H9 (cell line): ENCODE measurements around the gene HYAL3. TPM values are rescaled to one million over a fixed set of nuclear protein-coding genes. Genes with fewer than 3 reads are reported as not detected.
A peak's percentile ranks its signal among the peaks of the same experiment; 100 is the strongest.

ENCODE experiments used
- DNase-seq: peaks from one replicate; pipeline ENCODE4 v3.0.0-alpha.2; 2017
- H2AFZ ChIP-seq: one replicate; pipeline ENCODE4 v1.6.1; 2013; ENCODE audit warnings: mild to moderate bottlenecking, low read length, control low read depth, moderate library complexity
- H2AK5ac ChIP-seq: 2 replicates; pipeline ENCODE4 v1.6.1; 2013; ENCODE audit warnings: low read length, control low read depth, mixed read lengths; ENCODE audit not compliant: insufficient read length
- H2BK120ac ChIP-seq: one replicate; pipeline ENCODE4 v1.6.1; 2013; ENCODE audit warnings: low read depth, mild to moderate bottlenecking, low read length, control low read depth, inconsistent platforms; ENCODE audit not compliant: poor library complexity, severe bottlenecking
- H2BK12ac ChIP-seq: 2 replicates; pipeline ENCODE4 v1.6.1; 2013; ENCODE audit warnings: low read length, control low read depth, mixed read lengths, low read depth; ENCODE audit not compliant: insufficient read length
- H2BK15ac ChIP-seq: 2 replicates; pipeline ENCODE4 v1.6.1; 2013; ENCODE audit warnings: low read depth, low read length, control low read depth
- H2BK20ac ChIP-seq: one replicate; pipeline ENCODE4 v1.6.1; 2013; ENCODE audit warnings: low read depth, mild to moderate bottlenecking, low read length, control low read depth, inconsistent platforms; ENCODE audit not compliant: poor library complexity, severe bottlenecking
- H2BK5ac ChIP-seq: 2 replicates; pipeline ENCODE4 v1.6.1; 2013; ENCODE audit warnings: low read length, control low read depth, mixed read lengths; ENCODE audit not compliant: insufficient read length
- H3K14ac ChIP-seq: 2 replicates; pipeline ENCODE4 v1.6.1; 2013; ENCODE audit warnings: low read length, control low read depth; ENCODE audit not compliant: insufficient read depth
- H3K18ac ChIP-seq: 2 replicates; pipeline ENCODE4 v1.6.1; 2013; ENCODE audit warnings: low read depth, mild to moderate bottlenecking, mixed read lengths, low read length, control low read depth; ENCODE audit not compliant: insufficient read length
- H3K23ac ChIP-seq: 2 replicates; pipeline ENCODE4 v1.6.1; 2013; ENCODE audit warnings: low read length, control low read depth, mixed read lengths, low read depth; ENCODE audit not compliant: insufficient read length
- H3K23me2 ChIP-seq: 2 replicates; pipeline ENCODE4 v1.6.1; 2013; ENCODE audit warnings: low read depth, mild to moderate bottlenecking, mixed read lengths, low read length, control low read depth; ENCODE audit not compliant: insufficient read length, poor library complexity, severe bottlenecking
- H3K27ac ChIP-seq: 2 replicates; pipeline ENCODE4 v1.5.1; 2013; ENCODE audit warnings: low read length, control low read depth, mixed read lengths, low read depth; ENCODE audit not compliant: insufficient read length
- H3K27me3 ChIP-seq: 2 replicates; pipeline ENCODE4 v1.6.1; 2013; ENCODE audit warnings: low read length, control low read depth, inconsistent platforms; ENCODE audit not compliant: insufficient read depth
- H3K4ac ChIP-seq: 2 replicates; pipeline ENCODE4 v1.6.1; 2013; ENCODE audit warnings: low read depth, mild to moderate bottlenecking, control low read depth, inconsistent platforms, low read length, moderate library complexity
- H3K4me1 ChIP-seq: 2 replicates; pipeline ENCODE4 v1.6.1; 2013; ENCODE audit warnings: low read length, control low read depth, inconsistent platforms; ENCODE audit not compliant: insufficient read depth
- H3K4me2 ChIP-seq: 2 replicates; pipeline ENCODE4 v1.6.1; 2013; ENCODE audit warnings: low read length, control low read depth, mixed read lengths; ENCODE audit not compliant: insufficient read length, insufficient read depth
- H3K56ac ChIP-seq: 2 replicates; pipeline ENCODE4 v1.6.1; 2013; ENCODE audit warnings: low read depth, mild to moderate bottlenecking, mixed read lengths, low read length, control low read depth; ENCODE audit not compliant: insufficient read length
- H3K79me1 ChIP-seq: 2 replicates; pipeline ENCODE4 v1.6.1; 2013; ENCODE audit warnings: low read depth, mild to moderate bottlenecking, moderate library complexity, low read length, control low read depth, inconsistent platforms; ENCODE audit not compliant: insufficient read depth, poor library complexity, severe bottlenecking
- H3K79me2 ChIP-seq: 2 replicates; pipeline ENCODE4 v1.6.1; 2013; ENCODE audit warnings: low read length, control low read depth, inconsistent platforms; ENCODE audit not compliant: insufficient read depth
- H3K9ac ChIP-seq: 2 replicates; pipeline ENCODE4 v1.6.1; 2013; ENCODE audit warnings: low read length, control low read depth, mixed read lengths; ENCODE audit not compliant: insufficient read length; ENCODE audit errors: extremely low read depth
- H3K9me3 ChIP-seq: one replicate; pipeline ENCODE4 v1.6.1; 2013; ENCODE audit warnings: low read depth, low read length, inconsistent platforms; ENCODE audit not compliant: control insufficient read depth
- H3T11ph ChIP-seq: one replicate; pipeline ENCODE4 v1.6.1; 2013; ENCODE audit warnings: mild to moderate bottlenecking, low read length, control low read depth, inconsistent platforms
- H4K20me1 ChIP-seq: one replicate; pipeline ENCODE4 v1.6.1; 2013; ENCODE audit not compliant: control insufficient read depth, insufficient read length, insufficient read depth
- H4K5ac ChIP-seq: 2 replicates; pipeline ENCODE4 v1.6.1; 2013; ENCODE audit warnings: low read depth, mild to moderate bottlenecking, mixed read lengths, low read length, control low read depth; ENCODE audit not compliant: insufficient read length
- H4K8ac ChIP-seq: replicated peaks from 2 replicates; pipeline ENCODE4 v1.6.1; 2013; ENCODE audit warnings: low read length, control low read depth, mixed read lengths, low read depth; ENCODE audit not compliant: insufficient read length
- H4K91ac ChIP-seq: 2 replicates; pipeline ENCODE4 v1.6.1; 2013; ENCODE audit warnings: low read depth, mild to moderate bottlenecking, moderate library complexity, mixed read lengths, low read length, control low read depth; ENCODE audit not compliant: insufficient read length
- H3K27ac Mint-ChIP-seq, 3 experiments: 2 replicates in 2 of 3; 3 replicates in 1 of 3; pipeline ENCODE4 v1.8.0; 2020 to 2021; ENCODE audit warnings: mixed read lengths in 3 of 3, mild to moderate bottlenecking in 1 of 3, moderate library complexity in 1 of 3
- H3K27me3 Mint-ChIP-seq: 2 replicates; pipeline ENCODE4 v1.8.0; 2021; ENCODE audit warnings: low read depth, mild to moderate bottlenecking, moderate library complexity, mixed read lengths
- H3K36me3 Mint-ChIP-seq, 3 experiments: 2 replicates in 2 of 3; 3 replicates in 1 of 3; pipeline ENCODE4 v1.8.0; 2020 to 2021; ENCODE audit warnings: low read depth in 3 of 3, mixed read lengths in 3 of 3; ENCODE audit not compliant: insufficient read depth in 1 of 3
- H3K4me1 Mint-ChIP-seq, 2 experiments: 2 replicates each; pipeline ENCODE4 v1.8.0; 2020; ENCODE audit warnings: mixed read lengths in 2 of 2
- H3K4me3 Mint-ChIP-seq, 2 experiments: 2 replicates in 1 of 2; 3 replicates in 1 of 2; pipeline ENCODE4 v1.8.0; 2020 to 2021; ENCODE audit warnings: mild to moderate bottlenecking in 2 of 2, mixed read lengths in 2 of 2, moderate library complexity in 1 of 2
- H3K9me3 Mint-ChIP-seq, 2 experiments: 2 replicates in 1 of 2; 3 replicates in 1 of 2; pipeline ENCODE4 v1.8.0; 2020; ENCODE audit warnings: mild to moderate bottlenecking in 2 of 2, mixed read lengths in 2 of 2, moderate library complexity in 1 of 2
- CTCF ChIP-seq: fragments of 200-600 bp; sonication (generic); conservative IDR thresholded peaks from 3 replicates; pipeline ENCODE4 v1.8.0; 2021; ENCODE audit warnings: antibody characterized with exemption, mild to moderate bottlenecking
- WGBS: extraction: QIAGEN DNeasy Blood & Tissue Kit; methylation state at CpG from one replicate; pipeline ENCODE4 v1.1.7; 2013; ENCODE audit warnings: missing lambda C conversion rate, low lambda C conversion rate, mixed read lengths; ENCODE audit not compliant: insufficient read length; ENCODE audit errors: extremely low coverage; 5-methylcytosine and 5-hydroxymethylcytosine counted together
- total RNA-seq: library from RNA; stranded (reverse); gene quantifications from 2 replicates; pipeline ENCODE4 v1.2.1, GENCODE V29; 2021

HYAL3 gene
- total RNA-seq, 1 experiment from 2014 or later, result 3.1 TPM

- Mint-ChIP-seq H3K27me3 (no peaks in the 10 kb centered on the region), H3K27ac (peak within 1 kb of the TSS in 2 of 3 experiments; percentile 82 to 86; a peak in 5 of 7 replicates)
Observed at GRCh38 chr3:50303013-50303815, 4.0 kb upstream of the HYAL3 start, which contains the start of gene HYAL1. TSS of gene HYAL1 (minus strand) at chr3:50303574. CDS start at chr3:50302956, 618 bp downstream.

More at GRCh38 chr3:50303013-50303815, 4.0 kb upstream of the HYAL3 start, which contains the start of gene HYAL1:
- Histone ChIP-seq H4K8ac (no peak within 1 kb of the TSS), H2AFZ (no peak within 1 kb of the TSS), H3T11ph (no peak within 1 kb of the TSS), H3K23ac (no peak within 1 kb of the TSS), H4K91ac (no peak within 1 kb of the TSS), H3K4me2 (no peak within 1 kb of the TSS), H3K27me3 (no peaks in the 10 kb centered on the region), H2BK15ac (no peak within 1 kb of the TSS), H2BK120ac (no peak within 1 kb of the TSS), H3K4me1 (no peaks in the 10 kb centered on the region), H3K18ac (no peak within 1 kb of the TSS), H3K79me1 (no peaks in the 10 kb centered on the region), H4K20me1 (no peaks in the 10 kb centered on the region), H3K9me3 (no peaks in the 10 kb centered on the region), H3K4ac (no peak within 1 kb of the TSS), H4K5ac (no peak within 1 kb of the TSS), H2BK5ac (no peak within 1 kb of the TSS), H3K27ac (no peak within 1 kb of the TSS), H3K23me2 (peaks cover 6% of the 10 kb centered on the region), H3K9ac (no peak within 1 kb of the TSS), H2AK5ac (no peak within 1 kb of the TSS), H3K79me2 (no peaks in the 10 kb centered on the region), H3K56ac (no peak within 1 kb of the TSS), H2BK20ac (no peak within 1 kb of the TSS), H2BK12ac (no peak within 1 kb of the TSS), H3K14ac (no peak within 1 kb of the TSS)
- H3K4me1 Mint-ChIP-seq, result peaks cover 23 to 24% of the 10 kb centered on the region in 2 experiments
- peaks cover 17 to 24% of the 10 kb centered on the region in 2 experiments for H3K9me3 Mint-ChIP-seq
- DNase-seq, result peak; percentile 97
- TF ChIP-seq CTCF, result peak; percentile 50
- H3K36me3 Mint-ChIP-seq, result peaks cover 0 to 4% (median 0%) of the 10 kb centered on the region in 3 experiments; a peak in 2 of 7 replicates
- peak within 1 kb of the TSS in 1 of 2 experiments; percentile 57; a peak in 3 of 5 replicates for H3K4me3 Mint-ChIP-seq
- WGBS, result no CpG with 5 or more reads among the region's 14 CpGs
